Sigmoid colon (tissue), 4 donors: ENCODE measurements around the gene SLA2.

Source experiments
- EP300 ChIP-seq, 4 donors: sonication (generic); formaldehyde crosslinking; IDR thresholded peaks; one replicate each; pipeline ENCODE4 v1.6.1; 2017; ENCODE audit warnings: antibody characterized with exemption in 4 of 4
- POLR2A ChIP-seq, 2 donors: fragments of 450-650 bp; IDR thresholded peaks; one replicate each; pipeline ENCODE4 v1.6.1; 2016; ENCODE audit warnings: antibody characterized with exemption in 2 of 2, mild to moderate bottlenecking in 2 of 2, moderate library complexity in 2 of 2
- POLR2AphosphoS5 ChIP-seq, 4 donors: sonication (generic); formaldehyde crosslinking; IDR thresholded peaks; one replicate each; pipeline ENCODE4 v1.6.1; 2017; ENCODE audit warnings: antibody characterized with exemption in 4 of 4
- TF ChIP-seq, protein P1 (sequence below), 4 experiments: fragments of 450-650 bp in 3 of 4; fragments of 200-600 bp in 1 of 4; IDR thresholded peaks; one replicate each; pipeline ENCODE4 v1.5.1; 2016 to 2019; ENCODE audit warnings: antibody characterized with exemption in 4 of 4, mild to moderate bottlenecking in 3 of 4, moderate library complexity in 2 of 4

DNA sequence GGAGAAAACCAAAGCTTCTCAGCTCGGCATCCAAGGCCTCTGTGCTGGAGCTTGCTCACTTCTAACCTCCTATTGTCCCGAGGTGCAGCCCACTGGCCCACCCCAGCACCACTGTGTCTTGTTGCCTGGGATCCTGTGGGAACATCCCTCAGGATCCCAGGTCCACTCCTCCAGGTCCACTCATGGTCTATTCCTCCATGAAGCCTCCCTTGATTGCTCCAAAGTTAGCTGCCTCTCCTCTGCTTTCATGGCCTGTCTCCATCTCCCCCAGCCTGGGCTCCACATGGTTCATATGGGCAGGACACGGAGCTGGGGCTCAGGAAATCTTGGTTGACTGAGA is 13.9 kb downstream of the SLA2 start:
- TF ChIP-seq, protein P1, sequence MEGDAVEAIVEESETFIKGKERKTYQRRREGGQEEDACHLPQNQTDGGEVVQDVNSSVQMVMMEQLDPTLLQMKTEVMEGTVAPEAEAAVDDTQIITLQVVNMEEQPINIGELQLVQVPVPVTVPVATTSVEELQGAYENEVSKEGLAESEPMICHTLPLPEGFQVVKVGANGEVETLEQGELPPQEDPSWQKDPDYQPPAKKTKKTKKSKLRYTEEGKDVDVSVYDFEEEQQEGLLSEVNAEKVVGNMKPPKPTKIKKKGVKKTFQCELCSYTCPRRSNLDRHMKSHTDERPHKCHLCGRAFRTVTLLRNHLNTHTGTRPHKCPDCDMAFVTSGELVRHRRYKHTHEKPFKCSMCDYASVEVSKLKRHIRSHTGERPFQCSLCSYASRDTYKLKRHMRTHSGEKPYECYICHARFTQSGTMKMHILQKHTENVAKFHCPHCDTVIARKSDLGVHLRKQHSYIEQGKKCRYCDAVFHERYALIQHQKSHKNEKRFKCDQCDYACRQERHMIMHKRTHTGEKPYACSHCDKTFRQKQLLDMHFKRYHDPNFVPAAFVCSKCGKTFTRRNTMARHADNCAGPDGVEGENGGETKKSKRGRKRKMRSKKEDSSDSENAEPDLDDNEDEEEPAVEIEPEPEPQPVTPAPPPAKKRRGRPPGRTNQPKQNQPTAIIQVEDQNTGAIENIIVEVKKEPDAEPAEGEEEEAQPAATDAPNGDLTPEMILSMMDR (IDR thresholded peaks at IDR 0.05), result no peak
- TF ChIP-seq POLR2A (IDR thresholded peaks at IDR 0.05) (no peak), EP300 (IDR thresholded peaks at IDR 0.05) (no peak), POLR2AphosphoS5 (IDR thresholded peaks at IDR 0.05) (no peak)
